ENCODE data around the gene PHTF2.

The PHTF2 gene

GRCh38 chr7:77942431-77942830, 143.9 kb downstream of the PHTF2 start:
- no peak for ATAC-seq
- TF ChIP-seq ISL1 (CRISPR knock-in tag; IDR thresholded peaks at IDR 0.05) (no peak), ESRRG (CRISPR knock-in tag; IDR thresholded peaks at IDR 0.05) (no peak), RARB (CRISPR knock-in tag; IDR thresholded peaks at IDR 0.05) (no peak), ZFP30 (CRISPR knock-in tag; IDR thresholded peaks at IDR 0.05) (no peak), GLIS3 (CRISPR knock-in tag; IDR thresholded peaks at IDR 0.05) (no peak), TSHZ2 (CRISPR knock-in tag; IDR thresholded peaks at IDR 0.05) (no peak), SNAI2 (CRISPR knock-in tag; IDR thresholded peaks at IDR 0.05) (no peak), BACH2 (CRISPR knock-in tag; IDR thresholded peaks at IDR 0.05; ENCODE audit: borderline replicate concordance) (no peak), ZC3H10 (CRISPR knock-in tag; IDR thresholded peaks at IDR 0.05) (no peak), POU6F1 (CRISPR knock-in tag; IDR thresholded peaks at IDR 0.05; ENCODE audit: borderline replicate concordance, low read depth) (no peak), ZNF565 (CRISPR knock-in tag; conservative IDR thresholded peaks at IDR 0.05; ENCODE audit: low read depth) (no peak), OSR1 (CRISPR knock-in tag; IDR thresholded peaks at IDR 0.05) (no peak), TOX (CRISPR knock-in tag; IDR thresholded peaks at IDR 0.05; ENCODE audit: borderline replicate concordance) (no peak), CREB5 (CRISPR knock-in tag; IDR thresholded peaks at IDR 0.05; ENCODE audit: low read depth) (no peak)

GRCh38 chr7:77944183-77945182, 145.9 kb downstream of the PHTF2 start:
- TF ChIP-seq ZNF70 (CRISPR knock-in tag; IDR thresholded peaks at IDR 0.05) (no peak), RARB (CRISPR knock-in tag; IDR thresholded peaks at IDR 0.05) (no peak), ISL1 (CRISPR knock-in tag; IDR thresholded peaks at IDR 0.05) (no peak), ZNF8 (CRISPR knock-in tag; IDR thresholded peaks at IDR 0.05) (no peak), ARNTL (CRISPR knock-in tag; IDR thresholded peaks at IDR 0.05; ENCODE audit: borderline replicate concordance, low read depth) (no peak), CSDC2 (CRISPR knock-in tag; IDR thresholded peaks at IDR 0.05) (no peak), CREB5 (CRISPR knock-in tag; IDR thresholded peaks at IDR 0.05; ENCODE audit: low read depth) (no peak), GLIS3 (CRISPR knock-in tag; IDR thresholded peaks at IDR 0.05) (no peak), ZFP30 (CRISPR knock-in tag; IDR thresholded peaks at IDR 0.05) (no peak), CSRNP3 (CRISPR knock-in tag; IDR thresholded peaks at IDR 0.05) (no peak), ZC3H10 (CRISPR knock-in tag; IDR thresholded peaks at IDR 0.05) (no peak)
- ATAC-seq, result no peak

- no peak for ATAC-seq
Observed at GRCh38 chr7:77950548-77950947, 152.0 kb downstream of the PHTF2 start.

More at GRCh38 chr7:77950548-77950947, 152.0 kb downstream of the PHTF2 start:
- TF ChIP-seq ISL1 (CRISPR knock-in tag; IDR thresholded peaks at IDR 0.05) (no peak), ARNTL (CRISPR knock-in tag; IDR thresholded peaks at IDR 0.05; ENCODE audit: borderline replicate concordance, low read depth) (no peak), CREB5 (CRISPR knock-in tag; IDR thresholded peaks at IDR 0.05; ENCODE audit: low read depth) (no peak), ZNF8 (CRISPR knock-in tag; IDR thresholded peaks at IDR 0.05) (no peak), ESRRG (CRISPR knock-in tag; IDR thresholded peaks at IDR 0.05) (no peak), TOX (CRISPR knock-in tag; IDR thresholded peaks at IDR 0.05; ENCODE audit: borderline replicate concordance) (no peak), PPARA (CRISPR knock-in tag; IDR thresholded peaks at IDR 0.05; ENCODE audit: borderline replicate concordance) (no peak), CSRNP3 (CRISPR knock-in tag; IDR thresholded peaks at IDR 0.05) (no peak), ZNF70 (CRISPR knock-in tag; IDR thresholded peaks at IDR 0.05) (no peak), BACH2 (CRISPR knock-in tag; IDR thresholded peaks at IDR 0.05; ENCODE audit: borderline replicate concordance) (no peak), SNAI2 (CRISPR knock-in tag; IDR thresholded peaks at IDR 0.05) (no peak), ZC3H10 (CRISPR knock-in tag; IDR thresholded peaks at IDR 0.05) (no peak), POU6F1 (CRISPR knock-in tag; IDR thresholded peaks at IDR 0.05; ENCODE audit: borderline replicate concordance, low read depth) (no peak), RARB (CRISPR knock-in tag; IDR thresholded peaks at IDR 0.05) (no peak)

Data from SK-N-SH treated with all-trans-retinoic acid at 6 μM for 48 hours (cell line).